ENCODE measurements around the gene UXS1.
"Not testable (repeated sequence)": the region's sequence is repeated elsewhere in the genome, so short reads cannot be mapped to it uniquely, and the experiment has no call there.

Gene UXS1

DNA sequence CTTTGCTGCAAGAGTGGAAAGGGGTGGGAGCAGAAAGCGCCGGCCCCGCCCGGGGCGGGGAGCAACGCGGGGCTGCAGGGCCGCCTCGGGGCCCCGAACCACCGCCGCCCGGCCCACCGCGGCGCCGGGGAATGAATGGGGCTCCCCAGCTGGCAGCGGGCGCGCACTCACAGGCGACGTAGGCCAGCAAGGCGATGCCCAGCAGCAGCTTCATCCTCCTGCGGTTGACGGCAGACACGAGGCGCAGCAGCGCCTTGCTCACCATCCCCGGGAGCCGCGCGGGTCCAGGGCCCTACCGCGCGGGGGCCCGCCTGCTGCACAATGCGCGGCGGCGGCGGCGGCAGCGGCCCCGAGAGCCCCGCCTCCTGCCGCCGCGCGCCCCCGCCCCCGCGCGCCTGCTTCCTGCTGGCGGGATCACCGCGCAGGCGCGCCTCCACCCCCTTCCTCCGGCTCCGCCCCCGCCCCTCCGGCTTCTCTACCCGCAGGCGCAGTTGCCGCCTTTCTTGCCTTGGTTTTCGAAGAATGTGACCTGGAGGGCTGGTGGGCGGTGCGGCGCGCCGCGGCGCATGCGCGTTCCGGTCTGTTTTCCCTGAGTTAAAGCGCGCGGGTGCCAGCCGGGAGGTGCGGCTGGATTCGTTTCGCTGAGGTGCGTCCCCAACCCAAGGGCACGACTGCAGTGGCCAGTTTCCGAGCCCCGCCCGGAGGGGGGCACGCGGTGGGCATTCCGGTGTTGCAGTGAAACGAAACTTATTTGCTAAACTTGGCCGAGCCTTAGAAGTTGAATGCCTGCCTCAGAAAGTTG is at the start of gene UXS1:
UXS1 (minus strand) TSS at position 325 of the 802 bp plus-strand sequence; CDS start at position 265, 60 bp downstream.
- peak; percentile 91 for DNase-seq

DNA sequence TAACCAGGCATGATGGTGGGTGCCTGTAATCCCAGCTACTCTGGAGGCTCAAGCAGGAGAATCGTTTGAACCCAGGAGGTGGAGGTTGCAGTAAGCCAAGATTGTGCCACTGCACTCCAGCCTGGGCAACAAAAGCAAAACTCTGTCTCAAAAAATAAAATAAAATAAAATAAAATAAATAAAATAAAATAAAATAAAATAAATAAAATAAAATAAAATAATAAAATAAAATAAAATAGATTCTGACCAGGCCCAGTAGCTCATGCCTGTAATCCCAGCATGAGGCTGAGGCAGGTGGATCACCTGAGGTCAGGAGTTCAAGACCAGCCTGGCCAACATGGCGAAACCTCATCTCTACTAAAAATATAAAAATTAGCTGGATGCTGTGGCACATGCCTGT is 45.4 kb upstream of the UXS1 start:
- DNase-seq = not testable (repeated sequence)

DNA sequence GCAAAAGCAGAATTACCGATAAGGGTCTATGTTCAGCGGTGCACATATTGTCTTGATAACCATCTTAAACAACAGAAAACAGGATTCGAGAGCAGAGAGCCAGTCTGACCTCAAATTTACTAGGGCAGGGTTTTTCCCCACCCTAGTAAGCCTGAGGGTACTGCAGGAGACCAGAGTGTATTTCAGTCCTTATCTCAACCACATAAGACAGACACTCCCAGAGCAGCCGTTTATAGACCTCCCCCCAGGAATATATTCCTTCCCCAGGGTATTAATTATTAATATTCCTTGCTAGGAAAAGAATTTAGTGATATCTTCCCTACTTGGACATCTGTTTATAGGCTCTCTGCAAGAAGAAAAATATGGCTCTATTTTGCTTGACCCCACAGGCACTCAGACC is 41.3 kb upstream of the UXS1 start:
- DNase-seq = not testable (repeated sequence)

DNA sequence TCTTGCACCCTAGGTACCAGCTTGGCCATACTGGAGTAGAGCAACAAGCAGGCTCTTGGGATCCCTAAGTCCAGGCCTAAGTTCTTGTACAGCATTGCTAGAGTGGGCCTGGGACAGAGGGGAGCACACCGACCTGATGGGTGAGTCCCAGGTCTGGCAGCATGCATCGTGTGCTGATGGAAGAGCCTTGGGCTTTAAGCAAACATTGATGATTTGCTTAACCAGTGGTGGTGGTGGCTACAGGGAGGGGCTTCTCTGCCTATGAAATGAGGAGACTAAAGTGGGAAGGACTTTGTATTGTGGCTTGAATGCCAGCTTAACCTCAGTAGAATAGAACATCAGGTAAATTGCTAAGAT is 39.2 kb upstream of the UXS1 start:
- DNase-seq = no peak

DNA sequence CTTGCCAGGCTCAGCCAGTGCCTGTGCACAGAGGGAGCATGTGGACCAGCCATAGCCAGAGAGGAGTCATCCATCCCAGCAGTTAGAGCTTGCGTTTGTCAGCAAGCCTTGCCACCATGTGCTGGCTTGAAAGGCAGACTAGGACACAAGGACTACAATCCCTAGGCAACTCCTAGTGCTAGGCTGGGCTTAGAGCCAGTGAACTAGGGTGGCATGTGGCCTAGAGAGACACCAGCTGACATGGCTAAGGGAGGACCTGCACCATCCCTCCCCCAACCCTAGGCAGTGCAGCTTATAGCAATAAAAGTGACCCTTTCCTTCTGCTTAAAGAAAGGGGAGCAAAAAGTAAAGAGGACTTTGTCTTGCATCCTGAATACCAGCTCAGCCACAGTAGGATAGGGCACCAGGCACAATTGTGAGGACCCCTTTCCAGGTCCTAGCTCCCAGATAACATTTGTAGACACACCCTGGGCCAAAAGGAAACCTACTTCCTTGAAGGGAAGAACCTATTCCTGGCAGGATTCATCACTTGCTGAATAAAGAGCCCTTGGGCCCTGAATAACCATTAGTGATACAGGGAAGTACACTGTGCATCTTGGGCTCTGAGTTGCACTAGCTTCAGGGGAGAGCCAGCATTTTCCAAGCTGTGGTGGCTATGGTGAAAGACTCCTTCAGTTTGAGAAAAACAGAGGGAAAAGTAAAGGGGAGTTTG is 38.7 kb upstream of the UXS1 start:
- no peak for DNase-seq

DNA sequence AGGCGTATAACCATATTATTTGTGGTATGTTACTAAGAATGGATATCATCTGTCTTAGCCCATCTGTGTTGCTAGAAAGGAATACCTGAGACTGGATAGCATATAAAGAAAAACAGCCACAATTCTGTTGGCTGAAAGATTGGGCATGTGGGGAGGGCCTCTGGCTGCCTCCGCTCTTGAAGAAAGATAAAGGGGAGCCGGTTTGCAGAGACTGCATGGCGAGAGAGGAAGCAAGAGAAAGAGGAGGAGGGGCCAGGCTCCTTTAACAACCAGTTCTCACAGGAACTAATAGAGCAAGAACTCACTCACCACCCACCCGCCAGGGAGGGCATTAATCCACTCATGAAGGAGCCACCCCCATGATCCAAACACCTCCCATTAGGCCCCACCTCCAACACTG is 29.2 kb upstream of the UXS1 start:
- DNase-seq = no peak

DNA sequence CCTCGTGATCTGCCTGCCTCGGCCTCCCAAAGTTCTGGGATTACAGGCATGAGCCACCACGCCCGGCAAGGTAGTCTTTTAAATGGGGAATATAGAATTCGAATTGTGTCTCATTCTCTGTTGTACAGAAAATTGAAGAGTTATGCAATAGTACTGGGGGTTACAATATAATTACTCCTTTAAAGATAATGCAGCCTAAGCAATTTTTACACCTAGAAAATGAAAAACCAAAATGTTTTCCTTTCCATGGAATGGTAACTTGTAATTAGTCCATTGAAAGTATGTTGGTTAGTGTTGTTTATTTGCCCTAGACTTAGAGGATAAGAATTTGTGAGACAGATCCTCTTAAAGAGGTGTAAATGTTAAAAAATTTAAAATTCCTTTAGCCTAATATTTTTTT is 28.0 kb upstream of the UXS1 start:
- DNase-seq = not testable (repeated sequence)

DNA sequence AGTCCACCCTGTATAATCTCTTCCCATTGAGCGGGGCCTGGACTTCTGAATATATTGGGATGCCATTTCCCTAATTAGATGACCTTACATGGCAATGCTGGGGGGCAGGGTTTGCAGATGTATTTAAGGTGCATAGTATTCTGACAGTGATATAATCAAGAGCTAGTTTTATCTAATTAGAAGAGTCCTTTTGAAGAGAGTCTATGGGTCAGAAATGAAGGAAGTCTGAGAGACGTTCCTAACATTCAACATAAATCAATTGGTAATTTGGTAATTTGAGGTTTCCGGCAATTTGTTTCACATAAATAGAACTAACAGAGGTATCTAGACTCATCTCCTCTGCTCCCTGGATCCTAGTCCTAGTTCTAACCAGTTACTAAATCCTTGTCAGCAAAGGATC is 25.7 kb upstream of the UXS1 start:
- DNase-seq = no peak

DNA sequence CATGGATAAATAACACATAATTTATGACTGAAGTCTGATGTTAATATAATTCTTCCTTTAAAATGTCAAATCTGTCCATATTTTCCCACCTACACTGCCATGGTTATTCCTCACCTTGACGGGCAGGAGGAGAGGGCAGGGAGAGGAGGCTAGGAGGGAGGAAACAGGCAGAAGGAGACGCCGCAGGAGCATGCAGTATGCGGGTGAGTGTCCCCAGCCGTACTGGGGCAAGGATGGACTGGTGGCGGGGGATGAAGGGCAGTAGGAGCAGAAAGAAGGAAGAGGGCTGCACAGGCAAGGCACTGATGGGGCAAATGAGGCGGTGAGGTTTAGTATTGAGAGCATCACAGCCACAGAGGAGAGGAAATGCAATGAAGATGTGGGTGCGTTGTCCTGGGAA is 25.1 kb upstream of the UXS1 start:
- not testable (repeated sequence) for DNase-seq

DNA sequence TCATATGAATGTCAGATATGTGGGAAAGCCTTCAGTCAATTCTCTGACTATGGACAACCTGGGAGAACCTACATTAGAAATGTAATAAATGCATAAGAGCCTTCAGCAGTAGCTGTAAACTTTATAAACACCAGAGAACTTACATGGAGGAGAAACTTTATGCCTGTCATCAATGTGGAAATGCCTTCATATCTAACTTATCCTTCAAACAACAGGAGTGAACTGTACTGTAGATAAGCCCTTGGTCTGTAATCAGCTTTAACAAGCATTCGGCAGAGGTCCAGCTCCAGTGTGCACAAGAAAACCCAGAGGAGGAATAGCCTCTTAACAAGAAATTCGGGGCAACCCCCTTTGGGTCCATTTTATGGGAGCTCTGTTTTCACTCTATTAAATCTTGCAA is 14.8 kb upstream of the UXS1 start:
- no peak for DNase-seq

DNA sequence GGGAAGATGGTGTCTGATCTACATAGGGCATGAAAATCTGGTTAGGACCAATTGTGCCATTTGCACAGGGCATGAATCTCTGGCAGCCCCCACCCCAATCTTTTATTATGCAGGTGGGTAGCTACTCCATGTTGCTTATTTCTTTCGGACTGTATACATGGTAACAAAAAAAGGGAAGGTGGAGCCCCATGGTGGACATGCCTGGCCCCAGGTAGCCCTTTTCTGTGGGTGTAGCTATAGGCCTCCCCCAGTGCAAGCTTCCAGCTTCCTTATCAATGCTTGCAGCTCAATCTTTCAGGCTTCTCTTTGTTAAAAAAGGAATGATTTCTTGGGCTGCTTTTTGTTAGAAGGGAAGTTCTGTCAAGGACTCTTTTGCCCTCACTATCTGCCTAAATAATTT is 14.3 kb upstream of the UXS1 start:
- no peak for DNase-seq

DNA sequence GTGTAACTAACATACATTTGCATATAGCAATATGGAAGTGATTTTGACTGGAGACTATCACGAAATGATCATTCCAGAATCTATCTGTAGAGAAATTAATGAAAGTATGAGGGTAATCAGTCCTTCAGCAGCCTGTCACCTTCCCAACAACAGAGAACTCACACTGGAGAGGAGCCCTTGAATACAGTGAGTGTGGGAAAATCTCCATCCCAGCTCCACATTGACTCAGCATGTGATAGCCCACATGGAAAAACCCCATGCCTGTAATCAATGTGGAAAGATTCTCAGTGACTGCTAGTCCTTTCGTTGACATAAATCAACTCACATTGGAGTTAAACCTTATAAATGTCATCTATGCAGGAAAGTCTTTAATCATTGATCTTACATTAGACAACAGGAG is 13.1 kb upstream of the UXS1 start:
- DNase-seq = no peak

DNA sequence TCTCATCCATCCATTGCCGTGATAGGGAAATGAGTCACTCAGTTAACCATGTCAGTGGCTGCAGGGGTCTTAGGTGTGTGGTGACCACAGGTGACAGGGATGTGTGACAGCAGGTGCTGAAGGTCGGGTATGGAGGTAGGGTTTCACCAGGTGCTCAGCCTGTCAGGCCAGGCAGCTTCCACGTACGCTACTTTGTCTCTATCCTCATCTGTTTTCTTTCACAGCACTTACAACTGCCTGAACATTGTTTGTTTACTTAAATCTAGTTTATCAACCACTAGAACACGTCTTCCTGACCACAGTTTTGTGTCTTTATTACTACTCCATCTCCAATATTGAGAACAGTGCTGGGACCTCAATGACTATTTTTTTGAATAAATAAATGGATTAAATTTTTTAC is 11.4 kb upstream of the UXS1 start:
- no peak for DNase-seq

DNA sequence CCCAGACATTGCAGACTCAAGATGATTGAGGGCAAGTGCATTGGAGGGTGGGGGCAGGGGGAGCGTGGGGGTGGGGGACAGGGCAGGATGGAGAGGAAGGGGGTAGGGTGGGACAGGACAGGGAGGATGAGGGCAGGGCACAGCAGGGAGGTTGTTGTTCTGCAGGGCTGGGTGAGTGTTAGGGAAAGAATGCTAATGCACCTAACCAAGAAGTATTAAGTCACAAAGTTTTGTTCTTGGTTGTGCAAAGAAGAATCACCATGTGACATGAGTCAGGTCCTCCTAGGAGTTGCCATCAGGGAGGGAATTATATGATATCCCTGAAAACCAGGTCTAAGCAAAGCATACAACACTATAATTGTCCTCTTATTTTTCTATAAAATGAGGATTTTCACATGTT is 10.4 kb upstream of the UXS1 start:
- DNase-seq = not testable (repeated sequence)

DNA sequence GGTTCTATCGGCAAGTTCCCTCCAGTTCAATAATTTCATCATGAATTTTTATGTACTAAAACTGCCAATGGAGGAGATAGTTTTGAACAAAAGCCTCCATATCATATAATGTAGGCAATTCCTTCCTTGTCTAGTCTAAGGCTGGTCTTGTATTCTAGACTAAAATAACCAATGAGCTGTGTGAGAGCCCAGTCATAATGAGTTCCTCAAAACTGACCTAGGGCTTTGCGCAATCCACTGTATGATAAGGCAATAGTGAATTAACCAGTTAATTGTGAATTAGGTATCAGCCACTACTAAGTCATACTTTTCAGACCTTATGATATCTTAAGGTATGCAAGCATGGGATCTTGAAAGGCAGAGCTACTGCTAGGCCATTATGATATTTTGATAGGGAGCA is 7.6 kb upstream of the UXS1 start:
- DNase-seq = no peak

DNA sequence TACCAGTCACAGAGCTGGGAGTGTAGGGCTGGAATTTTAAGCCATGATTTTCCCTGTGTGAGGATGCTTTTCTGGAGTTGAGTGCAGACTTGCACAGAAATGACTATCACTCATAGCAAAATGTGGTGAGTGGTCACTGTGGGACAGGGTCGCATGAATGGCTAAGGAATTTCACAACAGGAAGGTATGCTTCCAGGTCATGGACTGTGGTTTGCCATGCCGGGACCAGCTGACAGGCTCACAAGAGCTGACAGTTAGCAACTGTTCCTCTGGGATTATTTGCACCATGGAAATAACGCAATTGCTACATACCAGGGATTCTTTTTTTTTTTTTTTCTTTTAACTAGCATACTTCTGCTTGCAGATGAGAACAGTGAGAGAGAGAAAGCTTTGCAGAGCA is 3.8 kb upstream of the UXS1 start:
- DNase-seq = no peak

DNA sequence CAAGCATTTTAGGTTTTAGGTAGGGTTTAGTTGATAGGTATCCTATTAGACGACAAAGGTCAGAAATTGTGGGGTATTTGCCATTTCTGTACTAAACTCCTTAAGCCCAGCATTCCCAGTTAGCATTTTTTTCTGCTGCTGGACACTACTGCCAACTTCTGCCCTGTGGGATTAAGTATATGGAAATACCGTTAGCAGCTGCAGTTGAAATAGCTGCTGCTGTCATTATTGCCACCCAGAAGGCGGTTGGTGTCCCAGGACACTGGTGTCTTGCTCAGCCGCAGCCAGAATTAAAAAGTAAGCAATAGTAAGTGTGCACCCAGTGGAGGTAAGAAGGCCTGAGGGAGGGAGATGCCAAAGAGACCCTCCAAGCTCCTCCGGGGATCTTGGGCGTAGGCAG is 1.9 kb upstream of the UXS1 start:
- DNase-seq = no peak

DNA sequence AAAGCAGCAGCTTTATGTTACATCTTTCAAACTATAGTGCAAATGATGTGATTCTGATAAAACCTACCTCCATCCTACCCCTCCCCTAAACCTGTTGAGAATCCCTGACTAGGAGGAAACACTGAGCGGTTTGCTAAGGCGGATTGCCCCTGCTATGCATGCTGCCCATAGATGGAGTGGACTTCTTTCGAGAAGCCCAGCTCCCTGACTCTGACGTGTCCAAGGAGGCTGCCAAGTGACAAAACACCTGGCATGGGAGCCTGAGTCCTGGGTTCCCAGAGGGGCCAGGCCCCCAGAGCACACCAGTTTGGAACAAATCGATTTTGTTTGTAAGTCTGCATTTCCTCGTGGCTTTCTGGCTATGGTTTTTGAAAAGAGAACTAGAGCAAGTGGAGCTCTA is 1.4 kb upstream of the UXS1 start:
- no peak for DNase-seq

DNA sequence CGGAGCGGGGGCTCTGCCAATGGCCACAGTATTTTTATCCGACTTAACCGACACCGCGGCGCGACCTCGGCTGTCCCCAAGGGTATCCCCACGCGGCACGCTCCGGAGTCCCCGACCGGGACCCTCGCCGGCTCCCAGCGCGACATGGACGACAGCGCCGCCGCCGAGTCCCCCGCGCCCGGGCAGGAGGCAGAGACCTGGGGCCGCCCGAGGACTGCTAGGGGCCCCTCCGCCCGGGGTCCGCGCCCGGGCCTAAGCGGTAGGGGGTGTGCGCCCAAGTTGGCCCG is 468 bp downstream of the UXS1 start:
- DNase-seq = no peak

DNA sequence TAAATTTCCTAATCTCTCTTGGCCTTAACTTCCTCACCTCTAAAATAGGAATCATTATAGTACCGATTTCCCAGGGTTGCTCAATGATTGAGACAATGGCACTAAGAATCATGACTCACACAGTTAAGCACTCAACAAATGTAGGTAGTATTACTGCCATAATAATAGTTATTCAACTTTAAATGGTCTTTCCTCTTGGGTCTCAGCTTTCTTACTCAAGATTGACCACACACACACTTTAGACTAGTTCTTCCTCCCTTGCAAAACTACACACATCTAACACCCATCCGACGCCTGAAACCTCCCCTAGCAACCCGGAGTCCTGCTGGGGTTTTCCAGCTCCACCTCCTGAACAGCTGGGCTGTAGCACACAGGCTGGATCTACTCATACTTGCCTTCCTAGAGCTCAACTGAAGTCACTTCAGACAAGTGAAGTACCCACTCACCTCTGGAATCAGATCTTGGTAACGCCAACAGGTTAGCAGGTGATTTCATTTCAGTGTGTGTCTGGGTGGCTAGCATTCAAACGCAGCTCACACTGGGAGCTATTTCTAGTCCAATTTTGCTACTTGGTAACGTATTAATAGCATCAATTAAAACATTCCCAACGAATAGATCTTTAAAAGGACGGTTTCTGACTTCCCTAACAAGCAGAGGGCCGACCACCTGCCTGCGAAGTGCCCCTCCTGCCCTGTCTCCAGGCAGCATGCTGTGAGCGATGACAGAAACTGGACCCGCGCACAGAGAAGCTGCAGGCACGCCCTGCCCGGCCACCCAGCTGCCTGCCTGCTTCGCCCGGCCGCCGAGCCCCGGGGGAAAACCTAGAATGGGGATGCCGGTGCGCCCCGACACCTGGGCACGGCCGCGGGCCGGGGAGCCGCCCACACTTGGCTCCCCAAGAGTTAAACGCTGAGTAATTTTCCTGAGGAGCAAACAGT is 1.1 kb downstream of the UXS1 start:
- peak; percentile 61 for DNase-seq

DNA sequence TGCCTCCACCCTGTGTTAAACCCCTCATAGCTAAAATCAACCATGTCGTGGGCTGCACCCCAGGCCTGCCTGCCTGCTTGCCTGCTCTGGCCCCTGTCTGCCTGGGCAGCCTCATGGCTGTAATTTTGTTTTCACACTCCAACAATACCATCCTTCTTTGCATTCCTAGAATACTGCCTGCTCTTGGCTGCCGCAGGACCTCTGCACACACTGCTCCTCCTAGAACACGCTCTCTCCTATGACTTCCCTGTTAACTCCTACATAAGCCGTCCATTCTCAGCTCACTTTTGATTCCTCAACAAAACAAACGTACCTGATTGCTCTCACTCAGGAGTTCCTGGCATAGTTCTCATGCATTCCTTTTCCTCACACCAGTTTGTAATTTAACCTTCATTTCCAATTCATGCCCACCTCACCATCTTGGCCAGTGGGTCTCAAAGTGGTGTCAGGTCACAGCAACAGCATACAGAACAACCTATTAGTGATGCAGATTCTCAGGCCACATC is 2.5 kb downstream of the UXS1 start:
- DNase-seq = no peak

DNA sequence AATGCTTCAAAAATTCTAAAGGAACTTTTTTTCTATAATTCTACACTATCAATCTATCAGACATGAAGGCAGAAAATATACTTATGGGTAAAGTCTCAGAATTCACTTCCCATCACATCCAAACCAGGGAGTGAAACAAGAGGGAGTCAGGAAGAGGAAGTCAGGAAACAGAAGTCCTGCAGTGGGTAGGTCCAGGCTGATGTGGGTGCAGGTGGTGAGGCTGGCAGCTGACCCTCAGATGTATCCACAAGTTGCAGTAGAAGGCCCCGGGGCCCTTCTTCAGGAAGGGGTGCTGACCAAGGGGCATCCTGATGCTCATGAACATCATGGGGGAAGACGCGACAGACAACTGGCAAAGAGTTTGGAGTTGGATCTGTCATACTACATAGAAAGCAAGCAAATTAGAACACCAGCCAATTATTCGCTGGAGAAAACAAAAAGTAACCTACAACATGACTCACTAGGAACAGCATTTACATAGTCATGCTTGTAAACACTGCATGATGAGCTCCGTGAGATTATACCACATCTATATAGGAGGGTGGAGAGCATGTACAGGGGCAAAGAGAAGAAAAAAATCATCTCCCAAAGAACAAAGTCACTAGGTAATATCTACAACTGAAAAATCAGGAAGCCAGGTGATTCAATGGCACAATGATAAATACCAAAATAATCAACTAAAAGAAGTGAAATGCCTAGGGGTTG is 4.2 kb downstream of the UXS1 start:
- DNase-seq = no peak

DNA sequence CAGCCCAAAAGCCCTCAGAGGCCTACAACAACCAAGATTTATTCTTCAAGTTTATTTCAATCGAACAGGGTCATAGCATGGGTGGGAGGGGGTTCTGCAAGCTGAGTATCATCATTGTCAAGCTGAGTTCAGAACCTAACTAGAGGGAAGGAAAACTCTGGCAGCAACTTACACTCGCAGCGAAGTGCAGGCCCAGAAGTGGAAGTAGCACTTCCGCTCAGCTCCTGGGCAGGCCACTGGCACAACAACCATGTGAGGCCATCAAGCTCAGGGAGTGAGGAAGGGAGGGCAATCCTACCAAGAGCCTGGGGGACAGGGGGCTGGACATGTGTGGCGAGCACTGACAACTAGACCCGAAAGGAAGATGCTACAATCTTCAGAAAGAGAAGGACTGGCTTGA is 4.8 kb downstream of the UXS1 start:
- no peak for DNase-seq

Data from NCI-H2107 (cell line).